HepG2 (cell line): ENCODE results near the gene TENM3. TPM values are rescaled to one million over a fixed set of nuclear protein-coding genes. Genes with fewer than 3 reads are reported as not detected.

ENCODE experiments used
- ATAC-seq: fragments of 200-7000 bp; cut with Tn5 transposase; 3 replicates; pipeline ENCODE4 v1.9.1; 2020; ENCODE audit warnings: mild to moderate bottlenecking, moderate library complexity
- BruUV-seq: library from RNA; stranded (reverse); fragments of 400-500 nt; replicated peaks from 2 replicates; lab custom pipeline; 2021; lab: Mats Ljungman, UMichigan
- CTCF ChIA-PET: fragments of 300-600 bp; formaldehyde crosslinking; extraction: SDS; loops from one replicate; lab custom pipeline; 2021; ENCODE audit warnings: low total read pairs, inconsistent platforms, low intra/inter-chr PET ratio; lab: Yijun Ruan, JAX
- POLR2A ChIA-PET: fragments of 350-600 bp; sonication (Branson Sonifier 250); formaldehyde crosslinking; loops from one replicate; lab custom pipeline; 2020; ENCODE audit warnings: antibody characterized with exemption, inconsistent platforms; lab: Yijun Ruan, JAX
- DNase-seq: peaks from one replicate; pipeline ENCODE4 v3.0.0-alpha.2; 2015; ENCODE audit warnings: low spot score
- FAIRE-seq: peaks from 3 replicates; lab custom pipeline; 2011; peaks lifted over from hg19 to GRCh38; lab: Jason Lieb, UNC
- H2AFZ ChIP-seq: one replicate; pipeline ENCODE4 v1.6.1; 2011; ENCODE audit warnings: low read length, inconsistent platforms
- H3K27ac ChIP-seq: fragments of 300-600 bp; 3 replicates; pipeline ENCODE4 v1.8.0; 2011; ENCODE audit warnings: mixed run types, mild to moderate bottlenecking, mixed read lengths, low read length, inconsistent platforms; ENCODE audit not compliant: insufficient read depth; ENCODE audit errors: extremely low read length
- H3K27me3 ChIP-seq, 2 experiments: fragments of 200-600 bp in 1 of 2; 2 replicates in 1 of 2; 3 replicates in 1 of 2; pipeline versions ENCODE4 v1.6.0 to v1.8.0; 2011; ENCODE audit warnings: low read length in 2 of 2, mild to moderate bottlenecking in 2 of 2, moderate library complexity in 2 of 2, inconsistent platforms in 1 of 2; ENCODE audit not compliant: insufficient read depth in 2 of 2, control insufficient read depth in 1 of 2
- H3K36me3 ChIP-seq, 2 experiments: fragments of 200-600 bp in 1 of 2; replicated peaks in 1 of 2; 2 replicates in 1 of 2; 3 replicates in 1 of 2; pipeline versions ENCODE4 v1.5.1 to v1.8.0; 2011; ENCODE audit warnings: low read length in 2 of 2, inconsistent platforms in 1 of 2; ENCODE audit not compliant: insufficient read depth in 2 of 2, control insufficient read depth in 1 of 2
- H3K4me1 ChIP-seq: 2 replicates; pipeline ENCODE4 v1.5.1; 2012; ENCODE audit warnings: low read length, inconsistent platforms; ENCODE audit not compliant: insufficient read depth
- H3K4me2 ChIP-seq: 2 replicates; pipeline ENCODE4 v1.6.0; 2011; ENCODE audit warnings: low read depth, low read length, inconsistent platforms
- H3K4me3 ChIP-seq, 3 experiments: fragments of 200-600 bp in 1 of 3; sonication (generic), shearing (Covaris generic) in 1 of 3; replicated peaks in 1 of 3; 2 replicates each; pipeline ENCODE4 v1.5.1; 2011 to 2016; ENCODE audit warnings: low read length in 3 of 3, inconsistent platforms in 2 of 3, low read depth in 2 of 3, mild to moderate bottlenecking in 2 of 3, control low read depth in 1 of 3, mixed read lengths in 1 of 3; ENCODE audit not compliant: insufficient read depth in 1 of 3
- H3K79me2 ChIP-seq: one replicate; pipeline ENCODE4 v1.6.1; 2011; ENCODE audit warnings: low read length, inconsistent platforms; ENCODE audit not compliant: insufficient read depth
- H3K9ac ChIP-seq: 2 replicates; pipeline ENCODE4 v1.6.0; 2011; ENCODE audit warnings: mild to moderate bottlenecking, low read depth, low read length, inconsistent platforms; ENCODE audit not compliant: insufficient read depth
- H3K9me3 ChIP-seq: 2 replicates; pipeline ENCODE4 v1.5.1; 2012; ENCODE audit warnings: mild to moderate bottlenecking, low read length
- H4K20me1 ChIP-seq: 2 replicates; pipeline ENCODE4 v1.6.0; 2011; ENCODE audit warnings: inconsistent platforms, mild to moderate bottlenecking, low read length, moderate library complexity; ENCODE audit not compliant: insufficient read depth
- ATF1 ChIP-seq: IDR thresholded peaks from 2 replicates; pipeline ENCODE4 v1.6.1; 2016; ENCODE audit warnings: mild to moderate bottlenecking, control low read depth
- CAMTA2 ChIP-seq: sonication (generic); formaldehyde crosslinking; IDR thresholded peaks from 2 replicates; pipeline ENCODE4 v1.4.0; 2020; ENCODE audit warnings: mild to moderate bottlenecking, missing genetic modification reagents, borderline replicate concordance
- EP300 ChIP-seq, 3 experiments: sonication (generic) in 1 of 3; formaldehyde crosslinking in 1 of 3; IDR thresholded peaks; 2 replicates each; pipeline versions ENCODE4 v1.5.1 to v1.6.1; 2011 to 2020; ENCODE audit warnings: low read depth in 2 of 3, low read length in 2 of 3, borderline replicate concordance in 1 of 3, improper control_type of control experiment in 1 of 3, mild to moderate bottlenecking in 1 of 3, missing genetic modification reagents in 1 of 3, moderate library complexity in 1 of 3
- HNF1A ChIP-seq, 2 experiments: sonication (generic) in 1 of 2; formaldehyde crosslinking in 1 of 2; IDR thresholded peaks; 2 replicates each; pipeline versions ENCODE4 v1.4.0 to v1.6.1; 2016 to 2020; ENCODE audit warnings: borderline replicate concordance in 1 of 2, low read depth in 1 of 2, mild to moderate bottlenecking in 1 of 2, missing genetic modification reagents in 1 of 2
- NCOR1 ChIP-seq: fragments of 200-600 bp; sonication (generic); IDR thresholded peaks from 2 replicates; pipeline ENCODE4 v1.7.0; 2017; ENCODE audit warnings: antibody characterized with exemption, low read length, borderline replicate concordance
- PLRG1 ChIP-seq: fragments of 450-650 bp; conservative IDR thresholded peaks from 2 replicates; pipeline ENCODE4 v1.6.1; 2016
- POGK ChIP-seq: sonication (generic); formaldehyde crosslinking; conservative IDR thresholded peaks from 2 replicates; pipeline ENCODE4 v1.8.0; 2022; ENCODE audit warnings: mild to moderate bottlenecking, moderate library complexity, missing genetic modification reagents
- RBM39 ChIP-seq: fragments of 200-400 bp; formaldehyde crosslinking; IDR thresholded peaks from one replicate; pipeline ENCODE4 v1.6.1; 2018; ENCODE audit warnings: antibody characterized with exemption, mild to moderate bottlenecking, low read depth, low read length; ENCODE audit not compliant: poor library complexity, severe bottlenecking
- TAF15 ChIP-seq: fragments of 200-400 bp; formaldehyde crosslinking; IDR thresholded peaks from one replicate; pipeline ENCODE4 v1.6.1; 2018; ENCODE audit warnings: mild to moderate bottlenecking, low read depth, low read length; ENCODE audit not compliant: poor library complexity, severe bottlenecking
- THYN1 ChIP-seq: sonication (generic); formaldehyde crosslinking; IDR thresholded peaks from 2 replicates; pipeline ENCODE4 v1.8.1; 2023; ENCODE audit warnings: low read depth, mild to moderate bottlenecking, moderate library complexity, missing genetic modification reagents, borderline replicate concordance
- ZFYVE20 ChIP-seq: sonication (generic); formaldehyde crosslinking; IDR thresholded peaks from 2 replicates; pipeline ENCODE4 v1.8.0; 2023; ENCODE audit warnings: low read depth, mild to moderate bottlenecking, moderate library complexity, missing genetic modification reagents, borderline replicate concordance
- ZNF296 ChIP-seq: sonication (generic); formaldehyde crosslinking; conservative IDR thresholded peaks from 2 replicates; pipeline ENCODE4 v1.5.0; 2020; ENCODE audit warnings: mild to moderate bottlenecking, missing genetic modification reagents
- ZNF317 ChIP-seq: sonication (generic); formaldehyde crosslinking; IDR thresholded peaks from 2 replicates; pipeline ENCODE4 v1.5.0; 2020; ENCODE audit warnings: mild to moderate bottlenecking, missing genetic modification reagents
- ZNF382 ChIP-seq: sonication (generic); formaldehyde crosslinking; IDR thresholded peaks from 2 replicates; pipeline ENCODE4 v1.5.0; 2020; ENCODE audit warnings: missing genetic modification reagents, mild to moderate bottlenecking, borderline replicate concordance
- ZNF616 ChIP-seq: sonication (generic); formaldehyde crosslinking; IDR thresholded peaks from 2 replicates; pipeline ENCODE4 v1.5.0; 2020; ENCODE audit warnings: low read depth, mild to moderate bottlenecking, missing genetic modification reagents
- ZUFSP ChIP-seq: sonication (generic); formaldehyde crosslinking; IDR thresholded peaks from 2 replicates; pipeline ENCODE4 v1.9.0; 2021; ENCODE audit warnings: missing genetic modification reagents, mild to moderate bottlenecking, borderline replicate concordance
- WGBS: methylation state at CpG from one replicate; pipeline ENCODE4 v1.1.6; 2017; ENCODE audit warnings: low lambda C conversion rate; 5-methylcytosine and 5-hydroxymethylcytosine counted together
- in situ Hi-C: cut with HindIII; loops from 2 replicates; pipeline ENCODE4 v1.10.0; 2017; ENCODE audit warnings: low pct_unique_long_range_greater_than_20kb; ENCODE audit not compliant: extremely low pct_ligation_motif_present
- intact Hi-C: fragments of 100-400 bp; cut with micrococcal nuclease; formaldehyde crosslinking; loops from one replicate; pipeline ENCODE4 v1.10.0; 2022; ENCODE audit not compliant: unreplicated experiment
- polyA plus RNA-seq, 8 experiments: library from polyadenylated mRNA; depleted of rRNA in 3 of 8; stranded (reverse) in 7 of 8; unstranded in 1 of 8; fragments of >200 nt; fragmentation: Illumina TruSeq in 4 of 8; extraction: Trizol in 4 of 8; gene quantifications; 2 replicates each; pipeline versions ENCODE4 v1.2.1 to v1.2.3, GENCODE V29; 2011 to 2016; ENCODE audit warnings: low read depth in 4 of 8, missing spikeins in 1 of 8, mixed read lengths in 1 of 8; ENCODE audit not compliant: insufficient read depth in 1 of 8
- total RNA-seq, 5 experiments: library from RNA; depleted of rRNA; stranded (reverse); fragments of >200 nt; fragmentation: Illumina TruSeq; extraction: Trizol; gene quantifications; 2 replicates each; pipeline ENCODE4 v1.2.3, GENCODE V29; 2016; ENCODE audit warnings: low read depth in 1 of 5

The TENM3 gene
- total and polyA plus RNA-seq, 2 of the 13 experiments (the other 11 are each of a cell fraction or from before 2014, with no cell fraction given) = 0.04 TPM; not detected in 1

DNA sequence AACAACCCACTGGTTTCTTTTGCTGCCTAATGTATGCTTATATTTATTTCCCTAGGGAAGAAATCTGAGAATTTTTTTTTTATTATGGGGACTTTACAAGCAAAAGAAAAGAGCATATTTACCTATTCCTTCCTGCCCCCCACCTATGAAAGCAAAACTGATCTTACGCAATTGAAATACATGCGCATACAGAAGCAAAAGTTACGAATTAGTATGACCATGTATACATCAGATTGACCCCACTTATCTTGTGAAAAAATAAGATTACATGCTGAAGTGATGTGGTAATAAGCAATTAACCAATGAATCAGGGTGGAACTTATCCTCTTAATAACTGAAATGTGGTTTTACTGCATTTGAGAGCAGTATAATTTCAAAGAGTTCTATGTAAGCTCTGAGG lies 151.0 kb downstream of the TENM3 start:
- intact Hi-C loops = no loop called here
- in situ Hi-C loops = no loop called here
- no peak overlapping the region for H2AFZ ChIP-seq
- no peaks in the 10 kb centered on the region for H3K36me3 ChIP-seq
- FAIRE-seq (no peak), ATAC-seq (no peak), DNase-seq (no peak)
- H3K9me3 ChIP-seq = no peaks in the 10 kb centered on the region
- 36% methylated on average over 3 of the region's 3 CpGs for WGBS
- no peak overlapping the region for H3K4me2 ChIP-seq
- BruUV-seq = no TSS peak
- ChIA-PET CTCF (no interaction called here), POLR2A (no interaction called here)
- no peaks in the 10 kb centered on the region for H3K79me2 ChIP-seq
- H3K9ac ChIP-seq = no peak overlapping the region
- H3K27ac ChIP-seq = no peak overlapping the region
- H4K20me1 ChIP-seq = no peaks in the 10 kb centered on the region
- H3K27me3 ChIP-seq = 0 out of 5 replicates have a peak, but pooled peaks cover 0 to 4% of the 10 kb centered on the region in 2 experiments
- H3K4me3 ChIP-seq = no peak overlapping the region
- H3K4me1 ChIP-seq = no peaks in the 10 kb centered on the region
- no peak for TF ChIP-seq PLRG1
- no peak for TF ChIP-seq ZNF317 (CRISPR knock-in tag)
- TF ChIP-seq HNF1A (IDR thresholded peaks at IDR 0.05; ENCODE audit: low read depth) = no peak
- TF ChIP-seq HNF1A (CRISPR knock-in tag; IDR thresholded peaks at IDR 0.05; ENCODE audit: borderline replicate concordance) = no peak
- no peak for TF ChIP-seq ZFYVE20
- TF ChIP-seq CAMTA2 (CRISPR knock-in tag) = no peak
- no peak for TF ChIP-seq TAF15
- no peak for TF ChIP-seq ATF1
- TF ChIP-seq NCOR1 = no peak
- no peak for TF ChIP-seq ZNF616 (CRISPR knock-in tag)
- no peak for TF ChIP-seq ZNF382 (CRISPR knock-in tag)
- no peak for TF ChIP-seq ZUFSP (CRISPR knock-in tag)
- no peak for TF ChIP-seq THYN1 (CRISPR knock-in tag)
- no peak for TF ChIP-seq RBM39
- TF ChIP-seq POGK (CRISPR knock-in tag) = no peak
- no peak for TF ChIP-seq ZNF296
- no peak for TF ChIP-seq EP300 (IDR thresholded peaks at IDR 0.05; ENCODE audit: low read depth in 2 of 2, low read length in 2 of 2)
- TF ChIP-seq EP300 (CRISPR knock-in tag; IDR thresholded peaks at IDR 0.05; ENCODE audit: borderline replicate concordance) = no peak
